Esophagus squamous epithelium (tissue), 4 donors: ENCODE results near the gene GBX1.

ENCODE experiments used
- POLR2A ChIP-seq, 4 donors: fragments of 450-650 bp; IDR thresholded peaks; one replicate each; pipeline ENCODE4 v1.6.1; 2017; ENCODE audit warnings: antibody characterized with exemption in 4 of 4, mild to moderate bottlenecking in 4 of 4, moderate library complexity in 3 of 4
- TF ChIP-seq, protein P1 (sequence below), 6 experiments: fragments of 450-650 bp in 4 of 6; fragments of 200-600 bp in 2 of 6; sonication (generic) in 2 of 6; IDR thresholded peaks; one replicate each; pipeline ENCODE4 v1.5.1; 2016 to 2019; ENCODE audit warnings: antibody characterized with exemption in 6 of 6, mild to moderate bottlenecking in 4 of 6, moderate library complexity in 4 of 6

DNA sequence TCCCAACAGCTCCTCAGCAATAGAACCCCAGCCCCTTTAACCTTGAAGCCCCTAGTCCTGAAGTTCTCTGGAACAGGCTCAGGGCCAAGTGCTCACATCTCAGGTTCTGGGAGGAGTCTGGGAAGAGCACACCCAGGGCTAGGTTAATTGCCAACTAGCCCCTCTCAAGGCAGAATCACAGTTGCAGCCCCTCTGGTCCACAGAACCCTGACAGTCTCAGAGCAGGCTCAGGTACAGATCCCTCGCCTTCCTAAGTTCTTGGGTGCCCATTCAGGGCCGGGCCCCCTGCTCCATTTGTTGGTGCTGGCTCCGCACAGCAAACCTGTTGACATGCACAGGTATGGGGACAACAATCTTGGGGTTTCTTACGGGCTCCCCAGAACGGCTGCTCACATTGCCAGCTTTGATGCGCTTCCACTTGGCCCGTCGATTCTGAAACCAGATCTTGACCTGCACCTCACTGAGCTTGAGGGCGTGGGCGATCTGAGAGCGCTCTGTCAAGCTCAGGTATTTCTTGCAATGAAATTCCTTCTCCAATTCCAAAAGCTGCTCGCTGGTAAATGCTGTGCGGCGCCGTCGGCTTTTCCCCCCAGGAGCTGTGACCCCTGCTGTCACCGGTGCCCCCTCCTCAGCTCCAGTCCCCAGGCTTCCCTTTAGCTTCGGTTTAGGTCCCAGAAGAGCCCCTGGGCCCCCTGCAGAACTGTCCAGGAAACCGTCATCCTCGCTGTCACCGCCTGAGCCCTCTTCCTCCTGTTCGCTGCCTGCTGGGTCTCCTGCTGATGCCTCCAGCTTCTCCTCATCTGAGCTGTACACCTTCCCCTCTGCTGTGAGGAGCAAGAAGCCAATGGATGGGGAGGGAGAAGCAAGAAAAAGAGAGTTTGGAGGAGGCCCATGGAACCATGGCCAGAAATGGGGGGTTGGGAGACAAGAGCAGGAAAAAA, 18.9 kb downstream of the GBX1 start:
- TF ChIP-seq POLR2A (IDR thresholded peaks at IDR 0.05) = no peak
- TF ChIP-seq, protein P1, sequence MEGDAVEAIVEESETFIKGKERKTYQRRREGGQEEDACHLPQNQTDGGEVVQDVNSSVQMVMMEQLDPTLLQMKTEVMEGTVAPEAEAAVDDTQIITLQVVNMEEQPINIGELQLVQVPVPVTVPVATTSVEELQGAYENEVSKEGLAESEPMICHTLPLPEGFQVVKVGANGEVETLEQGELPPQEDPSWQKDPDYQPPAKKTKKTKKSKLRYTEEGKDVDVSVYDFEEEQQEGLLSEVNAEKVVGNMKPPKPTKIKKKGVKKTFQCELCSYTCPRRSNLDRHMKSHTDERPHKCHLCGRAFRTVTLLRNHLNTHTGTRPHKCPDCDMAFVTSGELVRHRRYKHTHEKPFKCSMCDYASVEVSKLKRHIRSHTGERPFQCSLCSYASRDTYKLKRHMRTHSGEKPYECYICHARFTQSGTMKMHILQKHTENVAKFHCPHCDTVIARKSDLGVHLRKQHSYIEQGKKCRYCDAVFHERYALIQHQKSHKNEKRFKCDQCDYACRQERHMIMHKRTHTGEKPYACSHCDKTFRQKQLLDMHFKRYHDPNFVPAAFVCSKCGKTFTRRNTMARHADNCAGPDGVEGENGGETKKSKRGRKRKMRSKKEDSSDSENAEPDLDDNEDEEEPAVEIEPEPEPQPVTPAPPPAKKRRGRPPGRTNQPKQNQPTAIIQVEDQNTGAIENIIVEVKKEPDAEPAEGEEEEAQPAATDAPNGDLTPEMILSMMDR (IDR thresholded peaks at IDR 0.05) = no peak
